SH-SY5Y (cell line): ENCODE results near the gene ARHGAP15.

ENCODE experiments used
- GATA2 ChIP-seq: IDR thresholded peaks from 2 replicates; pipeline ENCODE4 v1.6.1; 2011; ENCODE audit warnings: mild to moderate bottlenecking, low read depth, low read length
- GATA3 ChIP-seq: IDR thresholded peaks from 2 replicates; pipeline ENCODE4 v1.6.1; 2011; ENCODE audit warnings: low read depth, mild to moderate bottlenecking, low read length, moderate library complexity

DNA sequence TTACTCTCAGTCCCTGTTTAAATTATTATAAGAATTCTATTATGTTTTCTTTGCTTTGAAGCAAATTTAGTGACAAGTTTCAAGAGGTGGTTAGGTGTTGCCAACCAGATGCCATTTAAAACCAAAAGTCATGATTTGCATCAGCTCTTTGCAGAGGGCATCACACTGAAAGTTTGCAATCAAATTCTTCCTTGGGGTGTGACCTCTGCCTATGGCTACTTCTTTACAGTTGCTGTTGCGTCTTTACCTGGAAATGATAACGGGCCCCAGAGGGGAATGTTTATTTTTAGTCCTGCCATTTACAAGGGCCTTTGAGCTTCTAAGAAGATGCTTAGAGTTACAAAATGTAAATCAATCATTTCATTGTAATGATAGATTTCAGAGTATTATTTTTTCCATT lies 561.0 kb downstream of the ARHGAP15 start:
- TF ChIP-seq GATA2 (no peak), GATA3 (no peak)
